Activated T-helper 1 cell treated with anti-CD3 and anti-CD28 coated beads, Interleukin-2, amount 50 U/mL, for 16 hours (primary cell): ENCODE measurements around the gene KIF5C.

Experiments
- DNase-seq, 2 donors: peaks; one replicate each; pipeline ENCODE4 v3.0.0-alpha.2; 2020; ENCODE audit warnings: low read depth in 1 of 2, low spot score in 1 of 2

KIF5C gene

DNA sequence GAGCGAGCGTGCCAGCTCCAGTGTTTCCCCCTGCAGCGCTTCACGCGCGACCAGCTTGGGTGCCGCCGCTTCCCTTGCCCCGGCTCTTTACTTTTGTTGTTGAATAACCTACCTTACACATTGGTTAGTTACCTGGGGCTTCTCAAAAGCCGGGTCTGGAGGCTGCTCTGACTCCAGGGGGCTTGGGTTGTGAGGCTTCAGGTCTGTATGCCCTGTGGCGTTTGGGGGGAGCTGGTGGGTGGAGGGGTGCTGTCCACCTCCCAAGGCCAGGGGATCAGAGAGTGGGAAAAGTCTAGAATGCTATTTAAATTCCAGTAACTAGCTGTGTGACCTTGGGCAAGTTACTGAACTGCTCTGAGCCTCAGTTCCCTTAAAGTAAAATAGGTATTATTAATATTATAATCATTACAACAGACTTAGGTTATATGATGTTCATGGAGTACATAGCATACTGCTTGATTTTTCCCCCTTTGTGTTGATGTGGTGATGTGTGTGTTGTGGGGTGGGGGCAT lies 164.2 kb downstream of the KIF5C start:
- DNase-seq = no peak

DNA sequence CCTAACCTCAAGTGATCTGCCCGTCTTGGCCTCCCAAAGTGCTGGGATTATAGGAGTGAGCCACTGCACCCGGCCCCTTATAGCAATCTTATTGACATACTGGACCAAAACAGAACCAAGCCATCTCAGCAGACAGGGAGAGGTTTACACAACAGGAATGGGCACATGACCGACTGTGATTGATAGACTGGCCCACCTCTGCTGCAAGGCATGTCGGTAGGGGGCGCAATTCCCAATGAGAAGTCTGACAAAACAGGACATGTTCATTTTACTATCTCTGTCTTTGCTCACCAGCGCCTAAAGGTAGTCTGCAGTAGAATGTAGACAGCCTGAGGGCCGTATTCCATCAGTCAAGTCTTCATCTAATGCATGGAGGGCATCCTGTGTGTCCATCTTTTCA lies 165.4 kb downstream of the KIF5C start:
- DNase-seq = no peak

- DNase-seq = no peak
These were observed 166.5 kb downstream of the KIF5C start for GRCh38 chr2:149041482-149041881.

DNA sequence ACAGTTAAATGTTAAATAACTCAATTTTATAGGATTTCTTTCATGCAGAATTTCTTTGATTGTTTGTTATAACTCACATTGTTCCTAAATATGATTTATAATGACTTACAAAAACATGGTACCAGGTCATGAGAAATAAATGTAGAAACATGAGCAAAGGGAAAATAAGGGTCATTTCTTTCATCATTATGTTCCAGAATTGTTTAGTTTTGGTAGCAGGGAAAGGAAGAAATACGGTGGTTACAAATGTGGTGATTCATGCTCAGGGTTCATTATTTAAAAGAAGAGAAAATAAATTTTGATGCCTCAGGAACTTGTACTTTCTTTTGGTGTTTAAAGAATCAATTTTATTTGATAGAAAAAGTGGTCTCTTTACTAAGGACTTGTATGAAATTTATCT lies 167.9 kb downstream of the KIF5C start:
- no peak for DNase-seq

- no peak for DNase-seq
These were observed 169.5 kb downstream of the KIF5C start for GRCh38 chr2:149044500-149044899.

DNA sequence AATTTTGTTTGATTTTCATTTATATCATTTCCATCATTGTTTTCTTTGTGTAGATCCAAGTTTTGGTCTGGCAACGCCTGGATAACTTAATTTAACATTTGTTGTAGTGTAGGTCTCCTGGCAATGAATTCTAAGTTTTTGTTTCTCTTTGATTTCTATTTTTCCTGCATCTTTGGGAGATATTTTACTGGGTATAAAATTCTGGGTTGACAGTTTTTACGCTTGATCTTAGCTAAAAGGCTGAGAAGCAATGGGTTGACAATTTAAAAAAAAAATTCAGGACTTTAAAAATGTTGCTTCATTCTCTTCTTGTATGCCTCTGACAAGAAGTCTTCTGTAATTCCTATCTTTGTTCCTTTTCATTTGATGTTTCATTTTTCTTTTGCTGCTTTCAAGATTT lies 172.1 kb downstream of the KIF5C start:
- DNase-seq = no peak

- no peak for DNase-seq
These were observed 174.1 kb downstream of the KIF5C start for GRCh38 chr2:149049142-149049541.

- no peak for DNase-seq
These were observed 175.2 kb downstream of the KIF5C start for GRCh38 chr2:149050188-149050587.

DNA sequence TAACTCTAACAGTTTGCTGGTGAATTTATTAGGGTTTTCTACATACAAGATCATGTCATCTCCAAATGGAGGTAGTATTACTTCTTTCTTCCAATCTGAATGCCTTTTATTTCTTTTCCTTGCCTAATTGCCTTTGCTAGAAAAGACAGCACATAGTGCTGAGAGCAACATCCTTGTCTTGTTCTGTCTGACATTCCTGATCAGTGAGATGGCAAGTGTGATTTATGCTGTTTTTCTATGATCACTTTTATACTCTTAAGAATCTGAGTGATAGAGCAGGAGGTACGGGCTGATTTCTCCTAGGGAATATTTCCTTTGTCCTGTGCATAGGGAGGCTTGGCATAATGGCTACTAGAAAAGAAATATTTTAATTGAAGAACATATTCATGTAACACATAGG lies 180.7 kb downstream of the KIF5C start:
- no peak for DNase-seq

DNA sequence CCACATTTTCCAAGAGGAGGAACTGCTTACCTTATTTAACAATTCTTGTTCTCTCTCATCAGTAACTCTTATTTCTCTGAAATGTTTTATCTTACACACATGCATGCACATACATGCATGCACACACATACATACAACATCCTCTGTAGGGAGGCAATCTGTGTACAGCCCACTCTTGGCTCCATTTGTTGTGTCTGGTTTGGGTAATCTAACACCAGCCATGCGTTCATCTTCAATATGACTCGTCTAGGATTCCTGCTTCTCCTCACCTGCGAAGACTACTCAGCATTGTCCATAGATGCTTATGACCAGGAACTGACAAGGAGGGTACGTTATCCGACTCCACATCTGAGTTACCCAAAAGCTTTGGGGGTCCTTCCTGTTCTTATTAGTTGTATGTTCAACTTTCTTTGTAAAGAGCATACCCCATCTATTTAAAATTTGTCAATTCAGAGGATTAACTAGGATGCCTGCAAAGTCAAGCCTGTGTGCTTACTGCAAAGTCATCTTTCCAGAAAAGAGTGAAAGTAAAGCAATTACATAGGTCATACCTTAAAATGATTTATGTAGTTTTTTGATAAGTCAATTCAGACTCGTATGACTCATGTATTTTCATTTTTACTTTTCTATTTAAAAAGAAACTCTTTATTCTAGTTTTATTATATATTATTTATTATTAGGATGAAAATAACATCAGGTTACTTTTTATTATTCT lies 181.7 kb downstream of the KIF5C start:
- no peak for DNase-seq

- no peak for DNase-seq
These were observed 182.4 kb downstream of the KIF5C start for GRCh38 chr2:149057401-149057800.

DNA sequence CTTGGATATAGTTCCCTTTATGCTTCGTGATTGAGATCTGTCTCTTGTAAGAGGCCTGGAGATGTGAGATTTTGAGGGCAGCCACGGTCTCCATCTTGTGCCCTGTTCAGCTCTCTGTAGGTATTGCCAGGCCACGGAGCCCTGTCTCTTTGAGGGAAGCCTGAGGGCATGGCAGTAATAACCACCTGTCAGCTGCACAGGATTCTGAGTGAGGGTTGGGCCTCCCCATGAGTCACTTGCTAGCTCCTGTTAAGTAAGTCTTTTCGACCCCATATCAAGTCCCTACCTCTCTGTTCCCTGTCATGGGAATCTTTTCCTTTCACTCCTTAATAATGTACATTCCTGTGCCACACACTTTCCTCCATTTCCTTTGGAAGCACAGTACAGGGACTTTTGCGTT lies 183.9 kb downstream of the KIF5C start:
- no peak for DNase-seq

DNA sequence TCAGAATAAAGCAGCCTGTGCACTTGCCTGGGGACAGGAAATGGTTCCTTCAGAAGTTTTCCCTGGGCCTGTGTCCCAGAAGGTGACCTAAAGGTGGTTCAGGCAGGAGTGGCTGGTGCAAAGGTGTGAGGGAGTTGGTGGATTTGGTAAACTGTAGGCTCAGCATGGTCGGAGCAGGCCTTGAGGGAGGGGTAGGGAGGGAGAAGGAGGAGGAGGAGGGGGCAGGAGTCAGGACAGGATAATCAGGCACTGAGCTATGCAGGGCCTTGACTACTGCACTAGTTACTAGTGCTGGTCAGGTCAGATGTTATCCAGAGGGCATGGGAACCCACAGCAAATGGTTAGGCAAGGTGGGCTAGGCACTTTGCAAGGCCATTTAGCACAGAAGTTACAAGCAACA lies 184.8 kb downstream of the KIF5C start:
- DNase-seq = no peak

DNA sequence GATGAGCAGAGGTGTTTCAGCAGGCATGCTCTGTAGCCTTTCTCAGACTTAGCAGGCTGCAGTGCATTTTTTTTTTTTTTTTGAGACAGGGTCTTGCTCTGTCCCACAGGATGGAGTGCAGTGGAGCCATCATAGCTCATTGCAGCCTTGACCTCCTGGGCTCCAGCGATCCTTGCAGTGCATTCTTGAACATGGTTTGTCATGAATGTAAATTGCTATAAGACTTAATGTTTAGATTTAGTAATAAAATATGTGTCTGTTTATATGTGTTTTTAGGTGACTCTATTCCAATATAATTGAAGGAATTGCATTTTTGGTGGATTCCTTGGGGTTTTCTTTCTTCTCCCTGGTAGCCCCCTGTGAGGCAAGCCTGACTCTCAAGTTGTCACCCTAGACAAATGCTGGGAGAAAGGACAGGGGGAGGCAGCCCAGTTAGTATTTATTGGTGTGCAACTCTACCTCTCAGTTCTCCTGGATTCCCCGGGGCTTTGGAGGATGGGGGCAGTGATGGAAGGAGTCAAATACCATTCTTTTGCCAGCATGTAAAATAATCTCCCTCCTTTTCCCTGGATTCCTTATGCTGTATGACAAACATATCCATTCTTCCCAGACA lies 186.2 kb downstream of the KIF5C start:
- DNase-seq = no peak

DNA sequence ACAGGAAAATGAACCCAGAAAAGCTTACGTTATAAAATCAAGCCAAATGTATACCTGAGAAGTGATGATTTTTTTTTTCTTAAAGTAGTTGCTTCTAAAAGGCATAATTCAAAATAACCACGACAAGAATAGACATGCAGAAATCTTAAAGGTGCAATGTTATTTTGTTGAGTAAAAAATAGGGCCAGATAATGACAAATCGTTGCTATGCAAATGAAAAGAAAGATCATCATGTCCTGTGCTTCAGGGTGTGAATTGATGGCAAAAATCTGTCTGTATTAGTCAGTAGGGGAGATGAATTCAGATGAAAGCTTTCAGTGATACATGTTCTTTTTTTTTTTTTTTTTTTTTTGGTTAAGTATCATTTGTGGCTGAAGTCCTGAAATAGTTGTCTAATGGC lies 187.5 kb downstream of the KIF5C start:
- no peak for DNase-seq

GRCh38 chr2:149063177-149063576 lies 188.2 kb downstream of the KIF5C start:
- no peak for DNase-seq

DNA sequence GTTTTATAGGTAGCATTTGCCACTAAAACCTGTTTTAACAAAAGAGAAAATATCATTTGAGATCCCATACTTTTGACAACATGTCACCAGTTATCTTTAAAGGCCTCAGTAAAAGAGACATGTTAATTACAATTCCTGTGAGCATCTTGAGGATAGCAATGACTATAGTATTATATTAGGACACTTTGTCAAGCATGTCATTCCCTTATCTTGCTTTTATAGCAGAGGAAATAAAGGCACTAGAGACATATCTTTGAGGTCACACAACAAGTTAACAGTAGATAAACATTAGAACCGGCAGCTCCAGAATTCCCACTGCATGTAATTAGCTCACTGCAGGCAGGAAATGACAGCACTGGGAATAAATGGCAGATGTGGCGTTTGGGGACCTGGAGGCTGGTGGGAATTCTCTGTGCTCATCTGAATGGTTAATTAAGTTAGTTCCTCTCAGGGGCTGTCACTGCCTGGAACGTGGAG lies 189.4 kb downstream of the KIF5C start:
- DNase-seq = no peak

GRCh38 chr2:149064856-149065630 lies 190.0 kb downstream of the KIF5C start:
- DNase-seq = no peak

DNA sequence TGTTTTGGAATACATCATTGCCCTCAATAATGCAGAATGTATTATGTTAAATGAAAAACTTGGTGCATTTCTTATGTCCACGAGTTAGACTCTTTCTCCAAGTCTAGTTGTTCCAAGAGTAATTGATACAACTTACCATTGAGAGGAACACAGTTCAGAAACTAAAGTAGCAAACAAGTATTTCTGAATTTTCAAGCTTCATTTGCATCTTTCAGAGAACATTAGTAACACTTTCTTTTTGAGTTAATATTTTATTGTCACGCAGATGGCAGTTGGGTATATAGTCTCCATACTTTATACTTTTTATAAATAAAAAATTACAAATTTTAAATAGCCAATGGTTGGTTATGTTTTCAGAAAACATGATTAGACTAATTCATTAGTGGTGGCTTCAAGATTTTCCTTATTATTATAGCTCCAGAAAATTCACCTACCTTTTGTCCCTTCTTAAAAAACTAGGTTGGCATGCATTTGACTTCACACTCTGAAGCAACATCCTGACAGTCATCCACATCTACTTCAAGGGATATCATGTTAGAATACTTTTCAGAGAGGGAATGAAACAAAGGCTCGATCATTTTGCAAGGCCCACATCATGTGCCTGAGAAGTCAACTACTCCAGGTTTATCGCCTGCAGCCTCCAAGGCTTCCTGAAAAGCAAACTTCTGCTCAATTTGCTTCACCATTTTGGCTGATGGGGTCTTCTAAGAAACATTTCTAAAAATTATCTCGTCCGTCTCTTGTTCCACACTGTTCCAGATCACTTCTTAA lies 193.4 kb downstream of the KIF5C start:
- no peak for DNase-seq

DNA sequence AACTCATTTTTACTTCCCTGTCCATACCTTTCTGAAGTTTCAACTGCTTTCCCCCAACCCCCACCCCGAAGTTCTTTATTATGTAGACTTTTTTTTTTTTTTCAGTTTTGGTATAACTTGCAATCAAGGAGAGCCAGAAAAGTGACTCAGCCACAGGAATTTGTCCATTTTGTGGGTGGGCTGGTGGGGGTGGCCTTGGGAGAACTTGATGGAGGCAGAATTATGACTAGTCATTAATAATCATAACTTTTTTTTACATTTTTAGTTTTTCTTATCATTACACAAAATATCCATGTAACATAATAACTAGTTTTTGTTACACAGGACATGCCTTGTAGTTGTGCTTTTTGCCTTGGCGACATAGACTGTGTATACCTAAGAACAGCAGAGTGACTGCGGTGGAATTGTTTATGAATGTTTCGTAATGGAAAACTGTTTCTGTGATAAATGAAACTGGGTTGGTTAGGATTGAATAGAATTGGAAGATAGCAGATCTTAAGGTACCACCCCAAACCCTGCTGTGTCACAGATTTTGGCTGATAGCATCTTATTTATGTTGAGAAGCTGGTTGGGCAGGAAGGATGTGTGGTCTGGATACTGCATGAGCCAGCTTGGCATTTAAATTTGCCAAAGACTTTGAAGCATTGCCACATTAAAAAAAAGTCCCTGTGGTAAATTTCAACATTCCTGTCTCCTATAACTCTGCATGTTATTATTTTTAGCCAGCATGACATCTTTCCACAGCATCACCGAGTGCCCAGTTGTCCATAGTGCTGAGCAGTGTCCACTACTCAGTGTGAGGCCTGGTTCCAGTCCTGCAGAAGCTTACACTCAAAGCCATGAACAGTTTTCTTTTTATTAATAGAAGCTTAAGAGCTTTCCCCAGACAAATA lies 194.2 kb downstream of the KIF5C start:
- DNase-seq = no peak
